Bronchial epithelial cell (primary cell): Measurements from ENCODE around the gene PIGQ. TPM values are rescaled to one million over a fixed set of nuclear protein-coding genes. Genes with fewer than 3 reads are reported as not detected.
A peak's percentile ranks its signal among the peaks of the same experiment; 100 is the strongest.

Experiments used
- DNase-seq: peaks from one replicate; pipeline ENCODE4 v3.0.0-alpha.2; 2010; ENCODE audit warnings: low read depth
- FAIRE-seq: peaks from 2 replicates; lab custom pipeline; 2011; peaks lifted over from hg19 to GRCh38; lab: Jason Lieb, UNC
- H3K27me3 ChIP-seq: 2 replicates; pipeline ENCODE4 v1.5.1; 2011; ENCODE audit warnings: low read length; ENCODE audit not compliant: control insufficient read depth, insufficient read depth
- H3K36me3 ChIP-seq: 2 replicates; pipeline ENCODE4 v1.5.1; 2011; ENCODE audit warnings: low read length; ENCODE audit not compliant: control insufficient read depth, insufficient read depth
- H3K4me3 ChIP-seq: 2 replicates; pipeline ENCODE4 v1.5.1; 2011; ENCODE audit warnings: mild to moderate bottlenecking, low read depth, low read length, control low read depth
- CTCF ChIP-seq: IDR thresholded peaks from 2 replicates; pipeline ENCODE4 v1.5.1; 2011; ENCODE audit warnings: mild to moderate bottlenecking, moderate library complexity, low read length, control low read depth, inconsistent platforms; ENCODE audit not compliant: insufficient read depth, severe bottlenecking
- total RNA-seq: library from RNA; depleted of rRNA; stranded (reverse); fragments of >200 nt; gene quantifications from 2 replicates; pipeline ENCODE4 v1.2.1, GENCODE V29; 2014

Gene PIGQ
- total RNA-seq, 1 donor from 2014 or later: 17.9 TPM

GRCh38 chr16:625977-626765, 56.4 kb downstream of the PIGQ start:
- FAIRE-seq (no peak), DNase-seq (no peak)
- Histone ChIP-seq H3K4me3 (no peak overlapping the region), H3K27me3 (no peaks in the 10 kb centered on the region), H3K36me3 (peaks cover 3% of the 10 kb centered on the region)
- no peak for TF ChIP-seq CTCF

GRCh38 chr16:626787-627453, 57.2 kb downstream of the PIGQ start:
- no peak for TF ChIP-seq CTCF
- Histone ChIP-seq H3K27me3 (no peaks in the 10 kb centered on the region), H3K4me3 (no peak overlapping the region), H3K36me3 (peaks cover 3% of the 10 kb centered on the region)
- DNase-seq (peak; percentile 90), FAIRE-seq (no peak)

- TF ChIP-seq CTCF: no peak
- H3K27me3 ChIP-seq: no peaks in the 10 kb centered on the region
- no peak overlapping the region for H3K4me3 ChIP-seq
- FAIRE-seq (no peak), DNase-seq (no peak)
- H3K36me3 ChIP-seq: peaks cover 3% of the 10 kb centered on the region
These were observed 57.9 kb downstream of the PIGQ start for GRCh38 chr16:627454-628239.

- no peak for TF ChIP-seq CTCF
- Histone ChIP-seq H3K36me3 (peaks cover 3% of the 10 kb centered on the region), H3K4me3 (no peak overlapping the region), H3K27me3 (no peaks in the 10 kb centered on the region)
- FAIRE-seq (no peak), DNase-seq (no peak)
These were observed 58.7 kb downstream of the PIGQ start for GRCh38 chr16:628321-629061.

GRCh38 chr16:629185-629832, 59.5 kb downstream of the PIGQ start:
- Histone ChIP-seq H3K27me3 (no peaks in the 10 kb centered on the region), H3K36me3 (peaks cover 6% of the 10 kb centered on the region), H3K4me3 (no peak overlapping the region)
- DNase-seq (no peak), FAIRE-seq (no peak)
- TF ChIP-seq CTCF: no peak
